HepG2 (cell line): ENCODE results near the gene JPH4. TPM values are rescaled to one million over a fixed set of nuclear protein-coding genes. Genes with fewer than 3 reads are reported as not detected.

Source experiments
- CHCHD3 ChIP-seq: sonication (generic); formaldehyde crosslinking; IDR thresholded peaks from 2 replicates; pipeline ENCODE4 v1.8.0; 2022; ENCODE audit warnings: mild to moderate bottlenecking, missing genetic modification reagents, moderate library complexity
- CREB1 ChIP-seq, 2 experiments: fragments of 450-650 bp in 1 of 2; IDR thresholded peaks; 2 replicates each; pipeline ENCODE4 v1.6.1; 2016 to 2017; ENCODE audit warnings: control low read depth in 1 of 2, mild to moderate bottlenecking in 1 of 2, missing compliant biosample characterization in 1 of 2, missing genetic modification characterization in 1 of 2
- HMG20B ChIP-seq: conservative IDR thresholded peaks from 2 replicates; pipeline ENCODE4 v1.6.1; 2016; ENCODE audit warnings: missing genetic modification reagents, missing compliant biosample characterization
- HOXD1 ChIP-seq: sonication (generic); formaldehyde crosslinking; IDR thresholded peaks from 2 replicates; pipeline ENCODE4 v1.5.0; 2020; ENCODE audit warnings: missing genetic modification reagents
- JUNB ChIP-seq: sonication (generic); formaldehyde crosslinking; IDR thresholded peaks from 2 replicates; pipeline ENCODE4 v1.8.0; 2022; ENCODE audit warnings: missing genetic modification reagents, mild to moderate bottlenecking, borderline replicate concordance
- KLF13 ChIP-seq: sonication (generic); formaldehyde crosslinking; IDR thresholded peaks from 2 replicates; pipeline ENCODE4 v1.4.0; 2020; ENCODE audit warnings: mild to moderate bottlenecking, missing genetic modification reagents
- MEIS1 ChIP-seq: sonication (generic); formaldehyde crosslinking; IDR thresholded peaks from 2 replicates; pipeline ENCODE4 v1.9.0; 2021; ENCODE audit warnings: mild to moderate bottlenecking, missing genetic modification reagents, moderate library complexity, borderline replicate concordance
- MIER2 ChIP-seq: IDR thresholded peaks from 2 replicates; pipeline ENCODE4 v1.6.1; 2016; ENCODE audit warnings: missing biosample characterization, missing genetic modification reagents
- MTF1 ChIP-seq: sonication (generic); formaldehyde crosslinking; IDR thresholded peaks from 2 replicates; pipeline ENCODE4 v1.5.0; 2020; ENCODE audit warnings: missing genetic modification reagents
- PHF8 ChIP-seq: sonication (generic); formaldehyde crosslinking; IDR thresholded peaks from 2 replicates; pipeline ENCODE4 v1.5.0; 2020; ENCODE audit warnings: missing genetic modification reagents
- RARA ChIP-seq: IDR thresholded peaks from 2 replicates; pipeline ENCODE4 v1.6.1; 2016; ENCODE audit warnings: missing genetic modification reagents, missing compliant biosample characterization
- RFX5 ChIP-seq: IDR thresholded peaks from 2 replicates; pipeline ENCODE4 v1.6.1; 2011; ENCODE audit warnings: low read depth, low read length, improper control_type of control experiment
- SP4 ChIP-seq: sonication (generic); formaldehyde crosslinking; IDR thresholded peaks from 2 replicates; pipeline ENCODE4 v1.8.1; 2023; ENCODE audit warnings: mild to moderate bottlenecking, missing genetic modification reagents
- SRSF4 ChIP-seq: fragments of 200-400 bp; formaldehyde crosslinking; IDR thresholded peaks from one replicate; pipeline ENCODE4 v1.6.1; 2018; ENCODE audit warnings: mild to moderate bottlenecking, low read depth, low read length, moderate library complexity; ENCODE audit not compliant: poor library complexity, severe bottlenecking
- TOE1 ChIP-seq: sonication (generic); formaldehyde crosslinking; IDR thresholded peaks from 2 replicates; pipeline ENCODE4 v1.4.0; 2020; ENCODE audit warnings: mild to moderate bottlenecking, missing genetic modification reagents
- ZNF17 ChIP-seq: sonication (generic); formaldehyde crosslinking; IDR thresholded peaks from 2 replicates; pipeline ENCODE4 v1.5.0; 2020; ENCODE audit warnings: mild to moderate bottlenecking, missing genetic modification reagents
- ZNF510 ChIP-seq: sonication (generic); formaldehyde crosslinking; IDR thresholded peaks from 2 replicates; pipeline ENCODE4 v1.4.0; 2020; ENCODE audit warnings: low read depth, mild to moderate bottlenecking, missing genetic modification reagents
- ZNF556 ChIP-seq: sonication (generic); formaldehyde crosslinking; IDR thresholded peaks from 2 replicates; pipeline ENCODE4 v1.4.0; 2020; ENCODE audit warnings: mild to moderate bottlenecking, missing genetic modification reagents, borderline replicate concordance
- ZNF605 ChIP-seq: sonication (generic); formaldehyde crosslinking; IDR thresholded peaks from 2 replicates; pipeline ENCODE4 v1.8.0; 2022; ENCODE audit warnings: mild to moderate bottlenecking, missing genetic modification reagents
- ZNF772 ChIP-seq: sonication (generic); formaldehyde crosslinking; IDR thresholded peaks from 2 replicates; pipeline ENCODE4 v1.5.0; 2020; ENCODE audit warnings: mild to moderate bottlenecking, missing genetic modification reagents
- ZNF790 ChIP-seq: sonication (generic); formaldehyde crosslinking; IDR thresholded peaks from 2 replicates; pipeline ENCODE4 v1.8.0; 2022; ENCODE audit warnings: missing genetic modification reagents, mild to moderate bottlenecking, borderline replicate concordance
- ZNF883 ChIP-seq: sonication (generic); formaldehyde crosslinking; IDR thresholded peaks from 2 replicates; pipeline ENCODE4 v1.5.1; 2020; ENCODE audit warnings: mild to moderate bottlenecking, missing genetic modification reagents; ENCODE audit errors: not compliant biosample characterization
- polyA plus RNA-seq, 8 experiments: library from polyadenylated mRNA; depleted of rRNA in 3 of 8; stranded (reverse) in 7 of 8; unstranded in 1 of 8; fragments of >200 nt; fragmentation: Illumina TruSeq in 4 of 8; extraction: Trizol in 4 of 8; gene quantifications; 2 replicates each; pipeline versions ENCODE4 v1.2.1 to v1.2.3, GENCODE V29; 2011 to 2016; ENCODE audit warnings: low read depth in 4 of 8, missing spikeins in 1 of 8, mixed read lengths in 1 of 8; ENCODE audit not compliant: insufficient read depth in 1 of 8
- total RNA-seq, 5 experiments: library from RNA; depleted of rRNA; stranded (reverse); fragments of >200 nt; fragmentation: Illumina TruSeq; extraction: Trizol; gene quantifications; 2 replicates each; pipeline ENCODE4 v1.2.3, GENCODE V29; 2016; ENCODE audit warnings: low read depth in 1 of 5
- TF ChIP-seq, protein P1 (sequence below): sonication (generic); formaldehyde crosslinking; IDR thresholded peaks from 2 replicates; pipeline ENCODE4 v1.5.0; 2020; ENCODE audit warnings: missing genetic modification reagents
- TF ChIP-seq, protein P2 (sequence below), 2 experiments: sonication (generic) in 1 of 2; formaldehyde crosslinking in 1 of 2; IDR thresholded peaks; 2 replicates each; pipeline versions ENCODE4 v1.4.0 to v1.6.1; 2016 to 2020; ENCODE audit warnings: borderline replicate concordance in 1 of 2, low read depth in 1 of 2, mild to moderate bottlenecking in 1 of 2, missing genetic modification reagents in 1 of 2

JPH4 gene
- total and polyA plus RNA-seq, 2 of the 13 experiments (the other 11 are each of a cell fraction or from before 2014, with no cell fraction given), result 0.08 to 0.22 TPM

DNA sequence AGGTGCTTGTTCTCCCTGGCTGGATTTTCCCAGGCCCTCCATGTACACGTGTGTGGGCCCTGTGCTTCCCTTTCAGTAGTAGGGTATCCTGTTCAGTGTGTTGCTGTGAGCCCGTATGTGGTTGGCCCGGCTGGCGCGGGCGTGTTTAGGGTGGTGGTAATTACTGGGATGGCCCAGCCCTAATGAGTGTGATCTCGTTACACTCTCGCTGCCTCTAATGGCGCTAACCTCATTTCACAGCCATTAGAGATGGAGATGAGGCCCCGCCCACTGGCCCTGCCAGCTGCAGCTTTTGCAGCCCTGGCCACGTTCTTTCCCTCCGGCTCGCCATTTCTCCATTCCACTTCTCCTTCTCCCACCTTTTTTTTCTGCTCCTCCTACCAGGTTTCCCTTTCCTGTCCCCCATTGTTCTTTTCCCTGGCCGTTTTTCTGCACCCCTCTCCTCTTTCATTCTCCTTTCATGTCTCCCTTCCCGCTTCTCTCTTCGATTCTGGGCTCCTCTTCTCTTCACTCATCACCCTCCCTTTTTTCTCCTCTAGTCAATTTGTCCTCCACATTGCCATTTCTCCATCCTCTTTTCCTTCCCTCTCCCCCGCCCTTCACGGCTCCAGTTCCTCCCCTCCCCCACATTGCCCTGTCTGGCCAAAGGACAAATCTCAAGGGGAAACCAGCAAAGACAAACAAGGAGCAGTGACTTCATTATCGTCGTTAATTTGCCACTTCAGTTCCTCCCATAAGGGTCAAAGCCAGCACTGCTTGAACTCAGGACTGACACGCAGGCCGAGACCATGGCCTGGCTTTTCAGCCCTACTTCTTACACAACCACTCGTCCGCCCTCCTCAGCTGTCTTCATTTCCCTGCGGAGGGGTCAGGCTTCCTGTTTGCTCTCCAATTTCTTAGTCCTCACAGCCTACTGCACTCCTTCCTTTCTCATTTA, 33.8 kb downstream of the JPH4 start (continued):
- TF ChIP-seq ZNF790, result no peak
- TF ChIP-seq ZNF883 (CRISPR knock-in tag), result peak; percentile 42
- TF ChIP-seq SP4, result no peak
- TF ChIP-seq MEIS1 (CRISPR knock-in tag), result no peak
- TF ChIP-seq MTF1 (CRISPR knock-in tag), result no peak
- TF ChIP-seq ZNF772, result no peak
- 0 out of 2 replicates have a peak, but pooled peaks have one; percentile 48 for TF ChIP-seq ZNF556 (CRISPR knock-in tag)
- no peak for TF ChIP-seq ZNF605
- TF ChIP-seq ZNF510 (CRISPR knock-in tag), result 0 out of 2 replicates have a peak, but pooled peaks have one; percentile 41
- no peak for TF ChIP-seq HOXD1 (CRISPR knock-in tag)
- no peak for TF ChIP-seq MIER2
- TF ChIP-seq, protein P1, sequence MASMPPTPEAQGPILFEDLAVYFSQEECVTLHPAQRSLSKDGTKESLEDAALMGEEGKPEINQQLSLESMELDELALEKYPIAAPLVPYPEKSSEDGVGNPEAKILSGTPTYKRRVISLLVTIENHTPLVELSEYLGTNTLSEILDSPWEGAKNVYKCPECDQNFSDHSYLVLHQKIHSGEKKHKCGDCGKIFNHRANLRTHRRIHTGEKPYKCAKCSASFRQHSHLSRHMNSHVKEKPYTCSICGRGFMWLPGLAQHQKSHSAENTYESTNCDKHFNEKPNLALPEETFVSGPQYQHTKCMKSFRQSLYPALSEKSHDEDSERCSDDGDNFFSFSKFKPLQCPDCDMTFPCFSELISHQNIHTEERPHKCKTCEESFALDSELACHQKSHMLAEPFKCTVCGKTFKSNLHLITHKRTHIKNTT (CRISPR knock-in tag), result no peak
- TF ChIP-seq, protein P2, sequence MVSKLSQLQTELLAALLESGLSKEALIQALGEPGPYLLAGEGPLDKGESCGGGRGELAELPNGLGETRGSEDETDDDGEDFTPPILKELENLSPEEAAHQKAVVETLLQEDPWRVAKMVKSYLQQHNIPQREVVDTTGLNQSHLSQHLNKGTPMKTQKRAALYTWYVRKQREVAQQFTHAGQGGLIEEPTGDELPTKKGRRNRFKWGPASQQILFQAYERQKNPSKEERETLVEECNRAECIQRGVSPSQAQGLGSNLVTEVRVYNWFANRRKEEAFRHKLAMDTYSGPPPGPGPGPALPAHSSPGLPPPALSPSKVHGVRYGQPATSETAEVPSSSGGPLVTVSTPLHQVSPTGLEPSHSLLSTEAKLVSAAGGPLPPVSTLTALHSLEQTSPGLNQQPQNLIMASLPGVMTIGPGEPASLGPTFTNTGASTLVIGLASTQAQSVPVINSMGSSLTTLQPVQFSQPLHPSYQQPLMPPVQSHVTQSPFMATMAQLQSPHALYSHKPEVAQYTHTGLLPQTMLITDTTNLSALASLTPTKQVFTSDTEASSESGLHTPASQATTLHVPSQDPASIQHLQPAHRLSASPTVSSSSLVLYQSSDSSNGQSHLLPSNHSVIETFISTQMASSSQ (IDR thresholded peaks at IDR 0.05; ENCODE audit: low read depth), result no peak
- TF ChIP-seq, protein P2 (CRISPR knock-in tag; IDR thresholded peaks at IDR 0.05; ENCODE audit: borderline replicate concordance), result no peak
- no peak for TF ChIP-seq CHCHD3 (CRISPR knock-in tag)
- no peak for TF ChIP-seq RFX5
- TF ChIP-seq CREB1 (IDR thresholded peaks at IDR 0.05), result no peak
- TF ChIP-seq CREB1 (CRISPR knock-in tag; IDR thresholded peaks at IDR 0.05), result no peak
- TF ChIP-seq TOE1 (CRISPR knock-in tag), result no peak
- TF ChIP-seq PHF8 (CRISPR knock-in tag), result 0 out of 2 replicates have a peak, but pooled peaks have one; percentile 15
- 0 out of 2 replicates have a peak, but pooled peaks have one; percentile 12 for TF ChIP-seq RARA (CRISPR knock-in tag)
- no peak for TF ChIP-seq ZNF17 (CRISPR knock-in tag)
- no peak for TF ChIP-seq KLF13 (CRISPR knock-in tag)
- TF ChIP-seq JUNB (CRISPR knock-in tag), result 0 out of 2 replicates have a peak, but pooled peaks have one; percentile 57
- no peak for TF ChIP-seq HMG20B
- TF ChIP-seq SRSF4, result no peak
